HG02852 (cell line): ENCODE results near the gene NODAL.

ENCODE experiments used
- ATAC-seq: cut with Tn5 transposase; IDR thresholded peaks from one replicate; pipeline ENCODE4 v1.9.1; 2021; ENCODE audit warnings: mild to moderate bottlenecking, moderate library complexity; ENCODE audit not compliant: unreplicated experiment

Gene NODAL

DNA sequence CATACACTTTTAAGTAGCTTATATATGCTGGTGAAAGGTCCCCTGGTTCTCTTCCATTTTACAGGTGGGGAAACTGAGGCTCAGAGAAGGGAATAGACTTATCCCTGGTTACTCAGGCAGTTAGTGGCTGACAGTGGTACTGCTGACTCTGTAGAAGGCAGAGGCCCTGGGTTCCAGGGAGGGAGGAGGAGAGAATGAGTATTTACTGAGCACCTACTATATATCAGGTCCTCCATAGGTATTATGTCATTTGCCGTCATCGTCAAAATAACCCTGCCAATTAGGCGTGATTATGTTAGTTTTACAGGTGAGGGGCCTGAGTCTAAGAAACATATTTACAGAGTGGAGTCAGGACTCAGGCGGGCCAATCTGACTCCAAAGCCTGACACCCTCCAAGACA, 23.8 kb upstream of the NODAL start:
- no peak for ATAC-seq

GRCh38 chr10:70462349-70462984, 21.0 kb upstream of the NODAL start:
- no peak for ATAC-seq

GRCh38 chr10:70461397-70462348, 20.2 kb upstream of the NODAL start:
- ATAC-seq, result peak; percentile 57

DNA sequence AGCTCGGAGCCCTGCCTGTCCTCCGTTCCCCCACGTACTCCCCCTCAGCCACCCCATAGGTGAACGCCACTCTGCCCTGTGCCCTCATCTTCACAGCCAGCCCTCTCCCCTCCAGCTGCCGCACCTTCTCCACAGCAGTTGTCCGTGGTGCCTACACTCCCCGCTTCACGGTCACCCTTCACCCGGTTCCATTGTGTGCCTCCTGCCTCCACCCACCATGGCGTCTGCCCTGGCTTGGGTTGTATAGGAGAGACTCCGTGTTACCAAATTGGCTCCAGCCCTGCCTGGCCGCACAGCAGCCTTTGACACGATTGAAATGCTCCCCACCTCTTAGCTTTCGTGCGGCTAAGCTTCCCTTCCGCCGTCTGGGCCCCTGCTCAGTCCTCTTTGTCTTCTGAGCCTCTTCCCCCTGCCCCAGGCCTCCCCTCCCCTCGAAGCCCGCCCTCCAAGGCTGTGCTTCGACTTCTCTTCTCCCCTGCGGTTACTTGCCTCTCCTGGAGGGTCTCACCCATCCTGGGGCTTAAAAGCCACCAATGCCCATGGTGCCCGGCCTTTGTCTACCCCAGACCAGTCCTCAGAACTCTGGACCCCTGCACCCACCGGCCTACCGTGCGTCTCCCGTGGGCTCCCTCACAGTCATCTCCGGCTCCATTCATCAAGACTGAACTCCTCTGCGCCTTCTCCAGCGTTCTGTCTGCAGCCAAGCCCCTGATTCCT, 18.5 kb upstream of the NODAL start:
- ATAC-seq, result no peak

DNA sequence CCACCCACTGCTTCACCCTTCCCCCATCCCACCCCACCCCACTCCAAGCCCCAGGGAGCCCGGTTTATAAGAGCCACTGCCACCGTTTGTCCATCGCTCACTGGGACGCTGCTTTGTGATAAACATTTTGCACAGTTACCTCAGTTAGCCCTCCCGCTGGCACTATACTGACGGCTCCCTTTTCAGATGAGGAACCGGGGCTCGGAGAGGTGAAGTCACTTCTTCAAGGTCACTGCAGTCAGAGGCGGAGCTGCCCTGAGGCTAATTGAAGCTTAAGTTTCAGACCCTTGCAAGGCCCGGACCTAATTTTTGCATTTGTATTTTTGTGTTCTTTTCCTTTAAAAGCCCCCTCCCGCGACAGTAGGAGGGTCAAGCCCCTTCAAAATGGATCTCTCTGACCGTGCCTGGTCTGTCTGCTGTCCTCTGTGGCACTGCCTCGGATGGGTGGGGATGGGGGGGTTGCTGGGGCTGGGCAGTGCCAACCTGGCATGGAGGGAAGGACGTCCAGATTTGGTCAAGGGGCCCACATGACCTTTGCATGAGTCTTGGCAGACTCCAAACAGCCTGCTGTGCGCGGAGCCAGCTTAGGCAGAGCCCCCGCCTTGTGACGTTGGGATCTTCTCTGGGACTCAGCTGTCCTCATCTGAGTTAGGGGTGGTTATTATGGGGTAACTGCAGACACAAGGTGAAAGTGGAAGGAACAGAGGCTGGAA, 17.7 kb upstream of the NODAL start:
- ATAC-seq, result no peak

- ATAC-seq, result no peak
These were observed 17.0 kb upstream of the NODAL start for GRCh38 chr10:70458329-70459060.

- no peak for ATAC-seq
These were observed 16.4 kb upstream of the NODAL start for GRCh38 chr10:70457759-70458305.

- ATAC-seq, result no peak
These were observed 14.7 kb upstream of the NODAL start for GRCh38 chr10:70456164-70456563.

DNA sequence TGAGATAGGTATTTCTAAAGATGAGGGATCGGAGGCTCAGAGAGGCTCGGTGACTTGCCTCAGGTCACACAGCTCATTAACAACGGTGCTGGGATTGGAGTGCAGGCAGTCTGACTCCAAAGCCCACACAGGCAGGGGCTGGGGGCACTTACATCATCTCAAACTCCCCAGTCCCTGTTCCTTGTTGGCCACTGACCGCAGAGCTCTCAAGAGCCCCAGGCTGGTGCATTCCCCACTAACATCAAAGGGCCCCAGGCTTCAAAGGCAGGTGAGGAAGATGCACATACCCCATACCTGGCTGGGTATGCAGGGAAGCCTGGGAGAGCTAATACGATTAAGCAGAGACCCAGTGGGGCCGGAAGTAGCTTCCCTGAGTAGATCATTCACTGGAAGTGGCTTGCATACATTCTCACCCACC, 13.7 kb upstream of the NODAL start:
- no peak for ATAC-seq

GRCh38 chr10:70448236-70448635, 6.8 kb upstream of the NODAL start:
- no peak for ATAC-seq

DNA sequence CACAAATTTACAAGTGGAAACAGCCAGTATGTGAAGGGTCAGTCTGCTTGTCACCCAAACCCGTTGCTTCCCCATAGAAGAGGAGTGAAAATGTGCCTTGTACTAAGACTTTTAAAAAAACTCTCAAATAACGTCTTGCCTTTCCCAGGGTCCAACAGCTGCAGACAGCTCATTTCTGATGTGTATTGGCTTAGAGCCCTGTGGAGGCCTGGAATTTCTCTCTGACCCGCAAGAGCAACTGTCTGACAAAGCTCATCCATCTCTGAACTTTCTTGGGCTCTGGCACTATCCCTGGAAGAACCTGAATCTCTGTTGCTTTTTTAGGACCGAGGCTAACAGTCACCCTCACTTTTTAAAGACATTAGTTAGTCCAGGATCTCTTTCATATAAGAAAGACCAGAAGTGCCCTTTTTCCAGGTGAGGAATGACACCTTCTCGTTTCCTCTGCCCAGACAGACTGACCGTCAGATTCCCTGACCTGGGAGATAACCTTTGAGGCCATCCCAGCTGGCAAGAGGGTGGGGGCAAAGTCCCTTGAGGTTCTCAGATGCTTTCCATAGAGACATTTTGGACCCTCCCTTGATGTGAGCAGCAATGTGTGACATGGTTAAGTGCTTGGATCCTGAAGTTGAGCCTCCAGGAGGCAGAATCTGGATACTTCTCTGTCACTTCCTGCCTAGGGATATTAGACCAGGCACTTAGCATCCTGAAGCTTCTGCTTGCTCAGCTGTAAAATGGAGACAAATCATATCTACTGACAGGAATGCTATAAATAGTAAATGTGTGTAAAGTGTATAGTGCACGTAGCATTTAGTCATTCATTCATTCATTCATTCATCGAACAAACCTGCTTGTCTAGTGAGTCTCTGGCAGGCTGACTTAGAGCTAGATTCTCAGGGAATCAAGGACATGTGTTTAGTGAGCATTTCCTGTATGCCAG, 4.5 kb upstream of the NODAL start:
- no peak for ATAC-seq

GRCh38 chr10:70444744-70445143, 3.3 kb upstream of the NODAL start:
- no peak for ATAC-seq

DNA sequence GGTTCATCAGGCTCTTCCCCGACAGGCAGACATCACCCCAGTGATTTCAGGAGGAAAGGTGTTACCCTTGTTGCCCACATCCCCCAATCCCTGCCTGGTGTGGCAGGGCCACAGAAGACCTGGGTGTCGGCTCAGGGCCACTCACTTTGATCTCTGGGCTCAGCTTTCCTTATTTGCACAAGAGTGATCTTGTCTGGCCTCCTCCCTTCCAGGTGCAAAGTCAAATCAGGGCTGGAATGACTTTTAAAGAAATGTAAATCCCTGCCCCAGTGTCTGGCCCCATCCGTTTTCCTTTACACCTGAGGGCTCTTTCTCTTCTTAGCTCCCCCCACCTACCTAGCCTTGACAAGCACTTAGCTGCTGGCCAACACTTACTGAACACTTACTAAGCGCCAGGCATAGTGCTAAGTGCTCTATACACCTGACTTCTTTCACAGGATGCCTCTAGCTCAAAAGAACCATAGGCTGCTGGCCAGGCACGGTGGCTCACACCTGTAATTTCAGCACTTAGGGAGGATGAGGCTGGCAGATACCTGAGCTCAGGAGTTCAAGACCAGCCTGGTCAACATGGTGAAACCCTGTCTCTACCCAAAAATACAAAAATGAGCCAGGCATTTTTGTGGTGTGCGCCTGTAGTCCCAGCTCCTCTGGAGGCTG, 979 bp upstream of the NODAL start:
- no peak for ATAC-seq

DNA sequence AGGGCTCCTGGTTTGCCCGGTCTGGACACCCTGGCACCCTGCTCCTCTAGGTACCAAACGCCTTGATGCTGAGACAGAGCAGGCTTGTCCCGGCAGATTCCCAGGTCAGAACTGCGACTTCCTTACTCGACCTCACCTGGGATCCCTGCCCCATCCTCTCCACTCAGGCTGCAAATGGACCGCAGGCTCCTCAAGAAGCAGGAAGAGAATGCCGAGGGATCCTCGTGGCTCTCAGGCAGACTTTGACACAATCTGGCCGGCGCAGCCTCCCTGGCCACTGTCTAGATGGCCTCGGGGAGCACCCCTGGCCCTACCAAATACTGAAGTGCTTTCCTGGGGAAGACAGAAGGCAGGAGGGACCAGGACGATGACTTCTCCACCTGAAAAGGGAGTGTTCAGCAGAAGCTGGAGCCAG, 421 bp upstream of the NODAL start:
- no peak for ATAC-seq

GRCh38 chr10:70440296-70441160, 953 bp downstream of the NODAL start:
- no peak for ATAC-seq

- ATAC-seq, result no peak
These were observed 3.8 kb downstream of the NODAL start for GRCh38 chr10:70437721-70438120.
